GM12864 (cell line): Measurements from ENCODE around the gene PACRG.

Experiments used
- DNase-seq: peaks from one replicate; pipeline ENCODE4 v3.0.0-alpha.2; 2011; ENCODE audit warnings: low read depth
- H3K4me3 ChIP-seq: 2 replicates; pipeline ENCODE4 v1.5.1; 2011; ENCODE audit warnings: mild to moderate bottlenecking, low read depth, low read length, control low read depth
- TF ChIP-seq, protein P1 (sequence below): IDR thresholded peaks from 2 replicates; pipeline ENCODE4 v1.5.1; 2011; ENCODE audit warnings: low read depth, mild to moderate bottlenecking, moderate library complexity, low read length, control low read depth, inconsistent platforms; ENCODE audit errors: missing control alignments

Gene PACRG

DNA sequence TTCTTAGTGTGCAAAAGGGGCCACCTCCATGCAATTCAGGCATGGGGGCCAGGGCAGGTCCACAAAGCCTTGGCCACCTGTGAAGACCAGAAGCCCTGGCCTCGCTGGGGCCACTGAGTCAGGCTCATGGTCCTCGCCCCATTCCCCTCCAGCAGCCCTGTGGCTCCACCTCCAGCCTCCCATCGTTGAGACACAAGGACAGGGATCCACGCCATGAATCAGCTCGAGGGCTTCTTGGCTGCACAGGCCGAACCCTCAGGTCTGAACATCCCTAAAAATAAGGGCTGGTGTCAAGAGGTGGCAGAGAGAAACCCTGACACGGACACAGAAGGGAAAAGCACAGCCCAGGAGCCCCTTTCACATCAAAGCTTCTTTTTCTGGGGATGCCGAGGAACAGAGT is 618.2 kb downstream of the PACRG start:
- TF ChIP-seq, protein P1, sequence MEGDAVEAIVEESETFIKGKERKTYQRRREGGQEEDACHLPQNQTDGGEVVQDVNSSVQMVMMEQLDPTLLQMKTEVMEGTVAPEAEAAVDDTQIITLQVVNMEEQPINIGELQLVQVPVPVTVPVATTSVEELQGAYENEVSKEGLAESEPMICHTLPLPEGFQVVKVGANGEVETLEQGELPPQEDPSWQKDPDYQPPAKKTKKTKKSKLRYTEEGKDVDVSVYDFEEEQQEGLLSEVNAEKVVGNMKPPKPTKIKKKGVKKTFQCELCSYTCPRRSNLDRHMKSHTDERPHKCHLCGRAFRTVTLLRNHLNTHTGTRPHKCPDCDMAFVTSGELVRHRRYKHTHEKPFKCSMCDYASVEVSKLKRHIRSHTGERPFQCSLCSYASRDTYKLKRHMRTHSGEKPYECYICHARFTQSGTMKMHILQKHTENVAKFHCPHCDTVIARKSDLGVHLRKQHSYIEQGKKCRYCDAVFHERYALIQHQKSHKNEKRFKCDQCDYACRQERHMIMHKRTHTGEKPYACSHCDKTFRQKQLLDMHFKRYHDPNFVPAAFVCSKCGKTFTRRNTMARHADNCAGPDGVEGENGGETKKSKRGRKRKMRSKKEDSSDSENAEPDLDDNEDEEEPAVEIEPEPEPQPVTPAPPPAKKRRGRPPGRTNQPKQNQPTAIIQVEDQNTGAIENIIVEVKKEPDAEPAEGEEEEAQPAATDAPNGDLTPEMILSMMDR = no peak
- DNase-seq = no peak
- no peak overlapping the region for H3K4me3 ChIP-seq

DNA sequence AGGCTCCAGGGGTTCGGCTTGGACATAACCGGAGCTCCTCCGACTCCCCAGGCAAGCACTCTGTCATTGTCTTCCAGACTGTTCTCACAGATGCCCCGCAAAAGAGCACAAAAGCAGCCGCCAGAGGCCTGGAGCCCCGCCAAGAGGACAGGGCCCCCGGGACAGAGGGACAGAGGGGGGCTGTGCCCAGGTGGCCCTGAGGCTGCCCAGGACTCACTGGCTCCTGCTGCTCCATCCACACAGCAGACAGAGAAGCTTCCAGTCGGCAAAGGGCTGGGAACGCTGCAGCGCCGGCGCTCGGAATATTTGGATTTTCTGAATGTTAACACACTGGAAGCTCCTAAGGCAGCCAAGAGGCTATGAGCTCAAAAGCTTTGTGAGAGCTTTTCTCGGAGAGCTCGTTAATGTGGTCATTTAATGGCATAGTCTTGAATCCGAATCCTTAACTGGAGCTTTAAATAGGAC is 618.8 kb downstream of the PACRG start:
- TF ChIP-seq, protein P1 = no peak
- DNase-seq = no peak
- H3K4me3 ChIP-seq = no peak overlapping the region

DNA sequence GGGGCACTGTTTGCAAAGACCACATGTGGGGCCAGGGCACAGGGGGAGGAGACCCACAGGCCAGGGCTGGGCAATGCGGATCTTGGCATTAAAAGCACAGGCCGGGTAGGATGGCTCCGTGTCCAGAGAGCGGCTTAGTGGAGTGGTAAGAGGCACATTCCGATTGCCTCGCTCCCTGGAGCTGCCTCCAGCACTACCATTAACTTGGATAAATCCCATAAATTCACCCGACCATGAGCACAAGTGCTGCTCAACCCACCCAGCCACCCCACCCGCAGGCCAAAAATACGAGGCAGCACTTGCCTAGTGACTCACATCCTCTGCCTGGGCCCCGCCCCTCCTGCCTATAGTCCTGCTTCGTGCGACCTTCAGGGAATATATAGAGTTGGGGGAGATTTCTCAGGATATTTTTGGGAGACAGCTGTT is 619.3 kb downstream of the PACRG start:
- H3K4me3 ChIP-seq = no peak overlapping the region
- no peak for DNase-seq
- TF ChIP-seq, protein P1 = no peak

DNA sequence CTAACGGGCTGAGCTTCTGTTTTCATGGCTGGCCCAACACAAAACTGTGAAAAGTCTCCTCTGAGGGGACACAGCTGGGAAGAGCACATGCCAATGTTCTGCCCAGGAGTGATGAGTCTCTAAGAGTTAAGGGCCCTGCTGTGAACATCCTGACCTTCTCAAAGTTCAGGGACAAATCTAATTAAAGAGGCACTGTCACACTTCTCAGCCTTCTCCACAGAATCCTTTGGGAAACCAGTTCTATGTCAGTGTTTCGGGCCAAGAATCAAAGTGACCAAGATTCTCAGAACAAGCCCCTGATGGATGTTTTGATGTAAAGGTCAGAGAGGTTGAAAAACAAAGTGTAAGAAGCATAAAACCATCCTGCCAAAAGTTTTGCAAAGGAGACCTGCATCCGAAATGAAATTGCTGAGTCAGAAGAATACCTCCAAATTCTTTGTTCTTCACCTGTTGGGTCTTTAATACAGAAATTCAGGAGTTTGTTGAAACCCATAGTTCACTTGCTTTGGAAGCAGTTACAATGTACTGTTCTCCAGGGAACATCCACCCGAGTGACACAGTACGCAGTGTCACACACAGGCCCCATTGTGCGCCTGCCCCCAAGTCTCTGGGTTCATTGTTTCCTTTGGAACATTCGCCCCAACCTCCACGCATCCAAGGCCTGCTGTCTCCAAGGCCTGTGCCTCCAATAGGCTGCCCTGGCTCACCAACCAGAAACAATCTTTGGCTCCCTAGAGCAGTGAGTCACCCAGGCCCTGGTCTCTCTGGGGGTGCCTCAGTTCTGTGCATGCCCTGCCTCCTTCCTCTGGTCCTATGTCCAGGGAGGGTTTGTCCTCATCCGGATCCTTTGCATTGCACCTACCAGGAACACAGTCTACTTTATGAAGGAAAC is 621.3 kb downstream of the PACRG start:
- no peak for DNase-seq
- TF ChIP-seq, protein P1 = no peak
- H3K4me3 ChIP-seq = no peak overlapping the region

DNA sequence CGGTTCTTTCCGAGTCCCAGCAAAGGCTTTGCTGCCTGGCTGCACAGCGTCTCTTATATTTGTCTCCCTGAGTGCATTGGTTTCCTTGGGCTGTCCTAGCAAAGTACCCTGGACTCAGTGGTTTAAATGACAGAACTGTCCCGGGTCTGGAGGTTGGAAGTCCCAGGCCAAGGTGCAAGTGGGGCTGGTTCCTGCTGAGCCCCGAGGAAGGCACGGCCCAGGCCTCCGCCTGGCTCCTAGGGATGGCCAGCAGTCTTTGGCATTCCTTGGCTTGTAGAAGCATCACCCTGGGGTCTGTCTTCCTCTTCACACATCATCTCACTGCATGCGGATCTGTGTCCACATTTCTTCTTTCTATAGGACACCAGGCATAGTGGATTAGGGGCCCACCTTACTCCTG is 621.9 kb downstream of the PACRG start:
- TF ChIP-seq, protein P1 = no peak
- no peak for DNase-seq
- no peak overlapping the region for H3K4me3 ChIP-seq

DNA sequence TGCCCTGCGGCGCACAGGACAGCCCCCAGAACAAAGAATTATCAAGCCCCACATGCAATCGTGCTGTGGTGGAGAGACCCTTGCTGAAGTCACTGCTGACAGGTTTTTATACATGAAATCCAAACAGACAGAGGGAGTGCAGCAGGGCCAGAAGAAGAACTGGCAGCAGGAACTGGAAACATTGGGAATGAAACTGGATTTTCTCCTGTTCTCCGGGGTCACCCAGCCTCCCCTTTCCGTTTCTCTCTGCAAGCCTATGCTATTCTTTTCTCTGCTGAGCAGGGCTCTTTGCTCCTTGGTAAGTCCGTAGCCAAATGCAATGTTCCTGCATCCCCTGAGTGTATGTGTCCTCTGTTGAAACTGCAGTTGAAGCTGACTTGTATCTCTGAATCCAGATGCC is 623.2 kb downstream of the PACRG start:
- no peak for DNase-seq
- TF ChIP-seq, protein P1 = no peak
- H3K4me3 ChIP-seq = no peak overlapping the region
